Stimulated activated CD8-positive, alpha-beta memory T cell treated with anti-CD3 and anti-CD28 coated beads, Interleukin-15, amount 100 ng/mL, for 4 hours (primary cell): ENCODE results near the gene SLC6A20.

Experiments used
- DNase-seq, 2 donors: peaks; one replicate each; pipeline ENCODE4 v3.0.0-alpha.2; 2020; ENCODE audit warnings: low read depth in 2 of 2

SLC6A20 gene

GRCh38 chr3:45795882-45796765 lies at the start of gene SLC6A20:
Gene SLC6A20, minus strand, starts transcription at chr3:45796536. Its CDS starts 117 bp downstream, at chr3:45796419.
- DNase-seq, result no peak

- no peak for DNase-seq
These were observed 48.3 kb upstream of the SLC6A20 start for GRCh38 chr3:45844616-45845015.

- DNase-seq, result no peak
These were observed 46.7 kb upstream of the SLC6A20 start for GRCh38 chr3:45842851-45843625.

GRCh38 chr3:45841757-45842491 lies 45.6 kb upstream of the SLC6A20 start, which contains the start of gene LZTFL1:
Gene LZTFL1, minus strand, starts transcription at chr3:45842119. Its CDS starts 128 bp downstream, at chr3:45841991.
- DNase-seq, result peak; percentile 77 to 87

GRCh38 chr3:45841420-45841756 lies 45.1 kb upstream of the SLC6A20 start:
- no peak for DNase-seq

- DNase-seq, result no peak
These were observed 42.1 kb upstream of the SLC6A20 start for GRCh38 chr3:45838466-45838865.

- no peak for DNase-seq
These were observed 36.4 kb upstream of the SLC6A20 start for GRCh38 chr3:45832699-45833098.

- no peak for DNase-seq
These were observed 33.8 kb upstream of the SLC6A20 start for GRCh38 chr3:45830121-45830520.

- no peak for DNase-seq
These were observed 30.6 kb upstream of the SLC6A20 start for GRCh38 chr3:45826908-45827307.

GRCh38 chr3:45826321-45826720 lies 30.0 kb upstream of the SLC6A20 start:
- no peak for DNase-seq

GRCh38 chr3:45821127-45821526 lies 24.8 kb upstream of the SLC6A20 start:
- no peak for DNase-seq

- no peak for DNase-seq
These were observed 23.2 kb upstream of the SLC6A20 start for GRCh38 chr3:45819543-45819942.

- DNase-seq, result no peak
These were observed 21.6 kb upstream of the SLC6A20 start for GRCh38 chr3:45817831-45818522.

GRCh38 chr3:45816544-45816943 lies 20.2 kb upstream of the SLC6A20 start:
- DNase-seq, result no peak

- no peak for DNase-seq
These were observed 18.0 kb upstream of the SLC6A20 start for GRCh38 chr3:45814322-45814721.

- no peak for DNase-seq
These were observed 11.6 kb upstream of the SLC6A20 start for GRCh38 chr3:45807681-45808540.

GRCh38 chr3:45807133-45807532 lies 10.8 kb upstream of the SLC6A20 start:
- DNase-seq, result no peak

GRCh38 chr3:45806072-45806471 lies 9.7 kb upstream of the SLC6A20 start:
- no peak for DNase-seq

- DNase-seq, result no peak
These were observed 7.1 kb upstream of the SLC6A20 start for GRCh38 chr3:45803252-45803935.

- no peak for DNase-seq
These were observed 5.8 kb upstream of the SLC6A20 start for GRCh38 chr3:45802146-45802545.
